Pons (tissue), 1 donor: ENCODE measurements around the gene EIF3B.
A peak's percentile ranks its signal among the peaks of the same experiment; 100 is the strongest.
"Not testable (repeated sequence)": the region's sequence is repeated elsewhere in the genome, so short reads cannot be mapped to it uniquely, and the experiment has no call there.

Experiments
- DNase-seq: peaks from one replicate; pipeline ENCODE4 v3.0.0-alpha.2; 2016; ENCODE audit warnings: low spot score

EIF3B gene

DNA sequence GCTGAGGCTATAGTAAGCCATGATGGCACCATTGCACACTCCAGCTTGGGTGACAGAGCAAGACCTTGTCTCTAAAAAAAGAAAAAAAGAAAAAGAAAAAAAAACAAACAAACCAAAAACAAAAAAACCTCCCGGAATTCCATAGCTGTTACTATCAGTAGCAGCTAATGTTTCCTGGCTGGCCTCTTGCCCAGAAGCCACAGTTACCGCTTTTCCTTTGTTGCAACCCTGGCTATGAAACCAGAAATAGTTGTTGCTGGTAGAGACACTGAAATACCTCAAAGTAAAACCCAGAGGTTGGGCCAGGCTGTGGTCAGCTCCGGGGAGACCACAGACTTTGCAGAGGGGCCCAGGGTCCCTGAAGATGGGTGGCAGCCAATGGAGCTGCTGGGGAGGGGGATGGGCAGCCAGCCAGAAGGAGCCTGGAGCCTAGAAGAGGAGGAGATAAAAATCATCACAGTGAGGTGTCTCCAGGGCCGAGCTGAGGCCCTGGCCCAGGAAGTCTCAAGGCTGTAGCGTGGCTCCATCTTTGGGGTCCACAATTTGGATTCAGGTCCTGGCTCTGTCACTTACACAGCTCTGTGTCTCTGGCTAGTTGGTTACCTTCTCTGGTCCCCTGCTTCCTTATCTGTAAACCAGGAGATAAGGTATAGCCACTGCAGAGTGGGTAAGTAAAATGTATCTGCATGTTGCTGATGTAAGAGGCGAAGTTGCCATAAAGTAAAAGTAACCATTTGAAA is 45.4 kb downstream of the EIF3B start:
- peak; percentile 76 for DNase-seq

- DNase-seq = no peak
These were observed 48.0 kb downstream of the EIF3B start for GRCh38 chr7:2402687-2403013.

- peak; percentile 83 for DNase-seq
These were observed 48.5 kb downstream of the EIF3B start, which contains the start of gene CHST12 for GRCh38 chr7:2403014-2403717. Gene CHST12, plus strand, starts transcription at chr7:2403611. Its CDS starts 29,029 bp downstream, at chr7:2432640.

GRCh38 chr7:2403718-2404648 is 49.4 kb downstream of the EIF3B start:
- DNase-seq = peak; percentile 42

- no peak for DNase-seq
These were observed 50.1 kb downstream of the EIF3B start for GRCh38 chr7:2404714-2405119.

GRCh38 chr7:2405201-2405600 is 50.6 kb downstream of the EIF3B start:
- DNase-seq = no peak

DNA sequence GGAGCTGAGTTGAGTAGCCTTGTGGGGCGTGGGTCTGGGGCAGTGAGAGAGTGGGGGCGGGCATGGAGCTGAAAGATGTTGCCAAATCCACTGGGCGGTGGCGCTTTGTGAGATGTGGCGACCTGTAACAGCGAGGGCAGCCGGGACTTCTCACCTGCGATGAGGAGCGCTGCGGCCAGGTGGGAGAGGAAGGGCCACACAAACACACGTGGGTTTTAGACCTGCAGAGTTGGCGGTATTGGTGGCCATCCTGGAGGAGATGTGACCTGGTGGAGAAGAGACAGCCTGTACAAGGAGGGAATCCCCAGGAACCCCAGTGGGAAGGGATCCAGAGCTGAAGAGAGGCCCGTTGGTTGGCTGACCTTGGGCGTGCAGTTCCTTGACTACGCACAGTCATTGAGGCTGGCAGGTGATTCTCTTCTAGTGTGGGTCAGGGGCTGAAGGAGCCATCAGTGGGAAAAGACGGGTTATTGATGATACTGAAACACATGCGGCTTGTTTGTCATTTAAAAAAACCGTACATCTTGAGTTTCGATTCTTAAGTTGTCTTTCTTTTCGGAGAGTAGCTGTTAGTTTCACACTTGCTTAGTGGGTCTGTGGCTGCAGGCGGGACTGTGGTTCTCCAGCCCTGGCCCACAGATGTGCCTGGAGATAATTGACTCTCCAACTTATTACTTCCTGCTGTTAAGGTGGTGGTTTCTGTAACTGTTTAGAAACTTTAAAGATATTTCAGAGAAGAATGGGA is 51.1 kb downstream of the EIF3B start:
- no peak for DNase-seq

- DNase-seq = no peak
These were observed 55.3 kb downstream of the EIF3B start for GRCh38 chr7:2409745-2410414.

- DNase-seq = no peak
These were observed 56.4 kb downstream of the EIF3B start for GRCh38 chr7:2411049-2411448.

- DNase-seq = no peak
These were observed 57.4 kb downstream of the EIF3B start for GRCh38 chr7:2411815-2412586.

DNA sequence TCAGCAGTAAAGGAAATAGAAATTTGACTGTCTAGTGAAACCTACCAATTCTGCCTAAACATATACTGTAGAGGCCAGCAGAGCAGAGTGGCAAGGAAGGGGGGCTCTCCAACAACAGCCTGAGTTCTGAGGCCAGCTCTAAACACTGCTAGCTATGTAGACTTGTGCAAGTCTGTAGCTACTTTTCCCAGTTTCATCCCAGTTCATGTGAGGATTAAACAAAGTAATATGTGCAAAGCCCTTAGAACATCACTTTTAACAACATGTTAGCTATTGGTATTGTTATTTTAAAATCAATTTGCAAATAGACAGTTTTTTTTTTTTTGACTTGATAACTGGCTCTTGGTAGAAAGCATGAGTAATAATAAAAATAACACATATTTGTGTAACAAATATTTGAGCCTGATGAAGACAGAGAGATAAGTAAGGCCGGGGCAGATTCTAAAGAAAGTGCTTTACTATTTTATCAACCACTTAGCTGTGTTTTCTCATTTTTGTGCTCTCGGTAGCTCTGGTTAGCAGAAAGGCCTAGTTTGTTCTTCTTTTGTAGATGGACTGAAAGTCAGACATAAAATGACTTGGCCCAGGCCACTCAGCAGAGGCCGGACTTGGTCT is 58.1 kb downstream of the EIF3B start:
- no peak for DNase-seq

GRCh38 chr7:2416063-2416462 is 61.4 kb downstream of the EIF3B start:
- no peak for DNase-seq

DNA sequence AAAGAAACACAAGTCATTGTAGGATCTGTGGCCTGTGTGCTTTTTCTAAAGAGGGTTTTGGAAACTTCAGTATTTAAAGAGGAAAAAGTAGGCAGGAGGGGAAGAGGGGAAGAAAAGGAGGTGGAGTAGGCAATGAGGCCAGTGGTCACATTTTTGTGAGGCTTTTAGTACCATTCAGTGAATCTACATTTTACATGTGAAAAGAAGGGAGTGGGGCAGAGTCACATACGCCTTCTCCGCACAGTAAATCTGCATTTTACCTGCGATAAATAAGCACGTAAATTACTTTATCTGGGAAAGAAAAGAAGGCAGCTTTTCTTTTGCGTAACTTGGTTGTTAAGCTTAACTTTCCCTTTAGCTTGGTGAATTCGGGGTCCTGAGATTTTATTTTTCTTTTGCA is 62.0 kb downstream of the EIF3B start:
- no peak for DNase-seq

DNA sequence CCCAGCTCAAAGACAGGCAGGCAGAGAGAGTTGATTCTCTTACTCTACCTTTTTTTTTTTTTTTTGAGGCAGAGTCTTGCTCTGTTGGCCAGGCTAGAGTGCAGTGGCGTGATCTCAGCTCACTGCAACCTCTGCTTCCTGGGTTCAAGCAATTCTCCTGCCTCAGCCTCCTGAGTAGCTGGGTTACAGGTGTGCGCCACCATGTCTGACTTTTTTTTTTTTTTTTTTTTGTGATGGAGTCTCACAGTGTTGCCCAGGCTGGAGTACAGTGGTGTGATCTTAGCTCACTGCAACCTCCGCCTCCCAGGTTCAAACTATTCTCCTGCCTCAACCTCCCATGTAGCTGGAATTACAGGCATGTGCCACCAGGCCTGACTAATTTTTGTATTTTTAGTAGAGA is 62.6 kb downstream of the EIF3B start:
- DNase-seq = not testable (repeated sequence)

- DNase-seq = no peak
These were observed 63.4 kb downstream of the EIF3B start for GRCh38 chr7:2417981-2418481.

GRCh38 chr7:2420216-2420933 is 65.7 kb downstream of the EIF3B start:
- no peak for DNase-seq

DNA sequence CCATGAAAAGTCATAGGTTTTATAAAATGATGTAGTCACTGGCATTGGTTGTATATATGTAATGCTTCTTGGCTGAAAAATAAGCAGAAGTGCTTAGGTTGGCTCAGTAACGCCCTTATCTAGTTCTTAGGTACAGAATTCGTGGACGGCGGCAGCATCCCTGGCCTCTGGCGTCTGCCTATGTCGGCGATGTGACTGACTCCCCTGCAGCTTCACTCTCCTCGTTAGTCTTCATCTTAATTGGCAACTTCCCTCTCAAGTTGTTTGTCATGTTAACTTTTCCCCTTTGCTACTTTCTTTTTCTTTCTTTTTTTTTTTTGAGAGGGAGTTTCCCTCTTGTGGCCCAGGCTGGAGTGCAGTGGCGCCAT is 67.3 kb downstream of the EIF3B start:
- no peak for DNase-seq

GRCh38 chr7:2425749-2426148 is 71.1 kb downstream of the EIF3B start:
- DNase-seq = no peak
